Type B pancreatic cell (in vitro differentiated cells): ENCODE results near the gene SLC1A2. TPM values are rescaled to one million over a fixed set of nuclear protein-coding genes. Genes with fewer than 3 reads are reported as not detected.

Experiments used
- DNase-seq: peaks from one replicate; pipeline ENCODE4 v3.0.0; 2021; ENCODE audit warnings: mixed read lengths; ENCODE audit not compliant: unreplicated experiment; ENCODE audit errors: extremely low spot score
- H3K27ac Mint-ChIP-seq: 2 replicates; pipeline ENCODE4 v1.8.0; 2021; ENCODE audit warnings: mild to moderate bottlenecking, mixed read lengths
- H3K27me3 Mint-ChIP-seq: 2 replicates; pipeline ENCODE4 v1.8.0; 2021; ENCODE audit warnings: mixed read lengths
- H3K36me3 Mint-ChIP-seq: 2 replicates; pipeline ENCODE4 v1.8.0; 2021; ENCODE audit warnings: mixed read lengths
- H3K4me1 Mint-ChIP-seq: one replicate; pipeline ENCODE4 v1.8.0; 2021; ENCODE audit warnings: mixed read lengths; ENCODE audit not compliant: unreplicated experiment
- H3K4me3 Mint-ChIP-seq: 2 replicates; pipeline ENCODE4 v1.8.0; 2021; ENCODE audit warnings: mild to moderate bottlenecking, mixed read lengths
- H3K9me3 Mint-ChIP-seq: 2 replicates; pipeline ENCODE4 v1.8.0; 2021; ENCODE audit warnings: mixed read lengths
- CTCF ChIP-seq: fragments of 200-600 bp; sonication (generic); conservative IDR thresholded peaks from 2 replicates; pipeline ENCODE4 v1.5.0; 2021; ENCODE audit warnings: antibody characterized with exemption, mild to moderate bottlenecking
- total RNA-seq: library from RNA; stranded (reverse); gene quantifications from 2 replicates; pipeline ENCODE4 v1.2.1, GENCODE V29; 2021; ENCODE audit warnings: low replicate concordance

SLC1A2 gene
- total RNA-seq, 1 donor from 2014 or later = 7.4 TPM

- DNase-seq = no peak
- H3K27me3 Mint-ChIP-seq = no peaks in the 10 kb centered on the region
- no peak overlapping the region for H3K4me3 Mint-ChIP-seq
- no peak for TF ChIP-seq CTCF
- H3K9me3 Mint-ChIP-seq = no peaks in the 10 kb centered on the region
- H3K36me3 Mint-ChIP-seq = no peaks in the 10 kb centered on the region
- no peaks in the 10 kb centered on the region for H3K4me1 Mint-ChIP-seq
- H3K27ac Mint-ChIP-seq = no peak overlapping the region
Measured at GRCh38 chr11:35335226-35335625, 84.1 kb downstream of the SLC1A2 start.

- no peaks in the 10 kb centered on the region for H3K9me3 Mint-ChIP-seq
- H3K27ac Mint-ChIP-seq = no peak overlapping the region
- no peaks in the 10 kb centered on the region for H3K27me3 Mint-ChIP-seq
- no peak for DNase-seq
- H3K36me3 Mint-ChIP-seq = no peaks in the 10 kb centered on the region
- H3K4me3 Mint-ChIP-seq = no peak overlapping the region
- TF ChIP-seq CTCF = no peak
- no peaks in the 10 kb centered on the region for H3K4me1 Mint-ChIP-seq
Measured at GRCh38 chr11:35334385-35335090, 84.8 kb downstream of the SLC1A2 start.

DNA sequence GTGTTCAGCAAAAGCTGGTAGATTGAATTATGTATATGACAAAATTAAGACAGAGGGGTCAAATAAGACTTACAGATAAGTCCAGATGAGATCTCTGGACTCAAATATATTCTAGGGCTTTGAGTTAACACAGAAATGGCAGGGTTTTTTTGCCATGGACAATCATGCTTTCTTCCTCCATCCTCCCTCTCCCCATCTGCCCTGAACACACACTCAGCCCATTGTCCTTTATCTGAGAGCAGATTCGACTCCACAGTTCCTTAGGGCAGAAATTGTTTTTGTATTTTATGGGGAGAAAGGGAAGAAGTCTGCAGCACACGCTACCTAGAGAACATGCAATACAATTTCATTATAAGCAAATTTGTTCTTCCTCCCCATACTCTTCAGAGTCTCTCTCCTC, 86.8 kb downstream of the SLC1A2 start:
- Mint-ChIP-seq H3K27me3 (no peaks in the 10 kb centered on the region), H3K27ac (no peak overlapping the region), H3K4me1 (no peaks in the 10 kb centered on the region), H3K4me3 (no peak overlapping the region), H3K36me3 (no peaks in the 10 kb centered on the region), H3K9me3 (no peaks in the 10 kb centered on the region)
- TF ChIP-seq CTCF = no peak
- DNase-seq = no peak

GRCh38 chr11:35330931-35331330, 88.4 kb downstream of the SLC1A2 start:
- Mint-ChIP-seq H3K4me1 (no peaks in the 10 kb centered on the region), H3K9me3 (no peaks in the 10 kb centered on the region), H3K4me3 (no peak overlapping the region), H3K36me3 (no peaks in the 10 kb centered on the region), H3K27me3 (no peaks in the 10 kb centered on the region), H3K27ac (no peak overlapping the region)
- TF ChIP-seq CTCF = no peak
- no peak for DNase-seq

DNA sequence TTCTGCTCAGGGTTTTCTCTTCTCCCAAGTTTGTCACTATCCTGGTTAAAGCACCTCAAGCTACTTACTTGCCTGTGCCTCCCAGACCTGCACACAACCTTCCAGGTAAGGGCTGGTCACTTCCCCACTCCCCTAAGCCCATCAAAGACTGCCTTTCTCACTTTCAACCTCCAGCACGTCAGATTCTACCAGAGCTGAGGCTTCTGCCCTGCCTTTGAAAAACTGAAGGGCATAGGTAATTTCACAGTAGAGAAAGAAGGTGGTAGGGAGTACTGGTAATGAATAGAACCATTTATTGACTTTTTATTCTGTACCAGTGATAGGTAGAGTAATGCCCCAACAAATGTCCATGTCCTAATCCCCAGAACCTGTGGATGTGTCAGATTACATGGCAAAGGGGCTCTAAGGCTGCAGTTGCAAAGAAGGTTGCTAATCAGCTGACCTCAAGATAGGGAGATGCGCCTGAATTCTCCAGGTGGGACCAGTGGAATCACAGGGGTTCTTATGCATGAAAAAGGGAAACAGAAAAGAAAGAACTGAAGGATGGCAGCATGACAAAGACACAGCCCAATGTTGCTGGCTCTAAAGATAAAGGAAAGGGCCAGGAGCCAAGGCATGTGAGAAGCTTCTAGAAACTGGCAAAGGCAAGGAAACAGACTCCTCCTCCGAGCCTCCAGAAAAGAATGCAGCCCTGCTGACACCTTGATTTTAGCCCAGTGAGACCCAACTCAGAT, 89.0 kb downstream of the SLC1A2 start:
- no peak overlapping the region for H3K4me3 Mint-ChIP-seq
- H3K36me3 Mint-ChIP-seq = no peaks in the 10 kb centered on the region
- no peak for DNase-seq
- H3K9me3 Mint-ChIP-seq = no peaks in the 10 kb centered on the region
- no peak for TF ChIP-seq CTCF
- H3K4me1 Mint-ChIP-seq = no peaks in the 10 kb centered on the region
- H3K27ac Mint-ChIP-seq = no peak overlapping the region
- H3K27me3 Mint-ChIP-seq = no peaks in the 10 kb centered on the region
